SH-SY5Y (cell line): ENCODE measurements around the gene SLC25A21.

Source experiments
- GATA2 ChIP-seq: IDR thresholded peaks from 2 replicates; pipeline ENCODE4 v1.6.1; 2011; ENCODE audit warnings: mild to moderate bottlenecking, low read depth, low read length
- GATA3 ChIP-seq: IDR thresholded peaks from 2 replicates; pipeline ENCODE4 v1.6.1; 2011; ENCODE audit warnings: low read depth, mild to moderate bottlenecking, low read length, moderate library complexity

DNA sequence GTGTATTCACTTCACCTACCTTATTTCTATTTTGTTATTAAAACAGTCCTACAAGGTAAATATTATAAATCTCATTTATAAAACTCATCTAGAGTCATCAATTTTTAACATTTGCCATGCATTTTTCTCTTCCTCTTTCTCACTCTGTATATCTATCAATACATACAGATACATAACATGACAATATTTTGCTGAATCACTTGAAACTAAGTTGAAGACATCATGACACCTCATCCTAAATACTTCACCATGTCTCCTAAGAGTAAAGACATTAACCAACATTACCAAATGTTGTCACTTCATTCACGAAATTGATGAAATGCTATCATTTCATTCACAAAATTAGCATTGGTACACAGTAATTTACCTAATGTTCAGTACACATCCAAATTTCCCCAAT lies 329.0 kb downstream of the SLC25A21 start:
- no peak for TF ChIP-seq GATA2
- no peak for TF ChIP-seq GATA3
